Upper lobe of left lung (tissue), 4 donors: ENCODE data around the gene CBX8.

Experiments used
- CTCF ChIP-seq, 6 experiments: fragments of 450-650 bp in 4 of 6; fragments of 200-600 bp in 2 of 6; sonication (generic) in 2 of 6; IDR thresholded peaks; one replicate each; pipeline ENCODE4 v1.5.1; 2016 to 2019; ENCODE audit warnings: antibody characterized with exemption in 6 of 6
- POLR2A ChIP-seq, 4 donors: fragments of 450-650 bp; IDR thresholded peaks; one replicate each; pipeline ENCODE4 v1.5.1; 2016 to 2017; ENCODE audit warnings: antibody characterized with exemption in 4 of 4, mild to moderate bottlenecking in 2 of 4

GRCh38 chr17:79796763-79797491, at the start of gene CBX8:
- TF ChIP-seq CTCF (IDR thresholded peaks at IDR 0.05) (peak in 4 of 6 experiments; percentile 5 to 68 (median 24)), POLR2A (IDR thresholded peaks at IDR 0.05) (peak in 2 of 4 donors; percentile 16 to 49)
